NCI-H2171 (cell line): ENCODE results near the gene PPP1R12C.
"Not testable (repeated sequence)": the region's sequence is repeated elsewhere in the genome, so short reads cannot be mapped to it uniquely, and the experiment has no call there.

ENCODE experiments used
- DNase-seq: peaks from one replicate; lab custom pipeline; 2025; lab: John Stamatoyannopoulos, UW

Gene PPP1R12C

GRCh38 chr19:55112246-55112776, 5.1 kb downstream of the PPP1R12C start:
- no peak for DNase-seq

DNA sequence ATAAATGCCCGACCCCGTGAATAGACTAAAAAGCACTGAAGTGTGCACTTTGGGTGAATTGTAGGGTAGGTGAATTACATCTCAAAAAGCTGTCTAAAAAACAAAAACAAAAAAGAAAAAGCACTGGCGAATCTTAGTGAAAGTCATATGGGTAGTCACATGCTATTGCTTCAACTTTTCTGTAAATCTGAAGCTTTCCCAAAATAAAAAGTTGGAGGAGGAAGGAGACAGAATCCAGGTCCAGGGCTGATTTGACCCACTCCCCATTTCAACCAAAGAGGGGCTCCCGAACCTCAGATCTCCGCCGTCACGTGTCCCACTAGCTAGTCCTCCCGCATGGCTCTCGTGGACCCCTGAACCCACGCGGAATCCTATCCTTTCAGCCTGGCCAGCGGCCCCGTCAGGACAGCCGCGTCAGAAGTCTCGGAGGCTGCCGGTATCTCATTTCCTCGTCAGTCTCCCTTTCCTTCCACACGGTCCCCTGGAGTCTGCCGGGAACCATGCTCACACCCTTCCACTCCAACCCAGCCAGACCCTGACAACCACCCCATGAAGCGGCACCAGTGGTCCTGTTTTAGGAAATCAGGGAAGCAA, 6.1 kb downstream of the PPP1R12C start:
- DNase-seq = no peak

- DNase-seq = no peak
Measured at GRCh38 chr19:55109527-55110291, 7.7 kb downstream of the PPP1R12C start.

DNA sequence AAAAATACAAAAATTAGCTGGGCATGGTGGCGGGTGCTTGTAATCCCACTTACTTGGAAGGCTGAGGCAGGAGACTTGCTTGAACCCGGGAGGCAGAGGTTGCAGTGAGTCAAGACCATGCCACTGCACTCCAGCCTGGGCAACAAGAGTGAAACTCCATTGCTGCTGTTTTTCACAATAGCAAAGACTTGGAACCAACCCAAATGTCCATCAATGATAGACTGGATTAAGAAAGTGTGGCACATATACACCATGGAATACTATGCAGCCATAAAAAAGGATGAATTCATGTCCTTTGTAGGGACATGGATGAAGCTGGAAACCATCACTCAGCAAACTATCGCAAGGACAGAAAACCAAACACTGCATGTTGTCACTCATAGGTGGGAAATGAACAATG, 10.2 kb downstream of the PPP1R12C start:
- DNase-seq = not testable (repeated sequence)

- DNase-seq = no peak
Measured at GRCh38 chr19:55106591-55106990, 10.8 kb downstream of the PPP1R12C start.

DNA sequence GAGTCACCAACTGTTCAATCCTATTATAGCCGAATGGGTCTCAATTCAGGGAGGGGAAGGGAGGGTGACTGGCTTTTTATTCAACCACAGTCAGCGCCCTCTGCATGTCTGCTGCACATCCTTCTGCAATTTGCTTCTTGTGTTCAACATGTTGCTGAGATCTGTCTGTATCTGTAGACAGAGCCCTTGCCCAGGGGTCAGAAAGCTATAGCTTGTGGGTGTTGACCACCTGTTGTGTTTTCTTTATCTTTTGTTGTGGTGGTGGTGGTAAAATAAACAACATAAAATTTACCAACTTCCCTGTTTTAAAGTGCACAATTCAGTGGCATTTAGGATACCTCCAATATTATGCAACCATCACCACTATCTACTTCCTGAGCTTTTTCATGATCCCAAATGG, 12.2 kb downstream of the PPP1R12C start:
- DNase-seq = no peak

- no peak for DNase-seq
Measured at GRCh38 chr19:55103190-55103589, 14.2 kb downstream of the PPP1R12C start.

- no peak for DNase-seq
Measured at GRCh38 chr19:55101261-55101660, 16.2 kb downstream of the PPP1R12C start.

GRCh38 chr19:55099557-55100506, 17.6 kb downstream of the PPP1R12C start:
- DNase-seq = no peak

- DNase-seq = no peak
Measured at GRCh38 chr19:55098716-55099556, 18.5 kb downstream of the PPP1R12C start.

GRCh38 chr19:55097864-55098715, 19.3 kb downstream of the PPP1R12C start:
- DNase-seq = no peak

GRCh38 chr19:55096061-55096701, 21.3 kb downstream of the PPP1R12C start:
- DNase-seq = no peak

GRCh38 chr19:55095260-55096060, 22.0 kb downstream of the PPP1R12C start:
- no peak for DNase-seq

GRCh38 chr19:55094456-55095259, 22.8 kb downstream of the PPP1R12C start:
- DNase-seq = no peak

DNA sequence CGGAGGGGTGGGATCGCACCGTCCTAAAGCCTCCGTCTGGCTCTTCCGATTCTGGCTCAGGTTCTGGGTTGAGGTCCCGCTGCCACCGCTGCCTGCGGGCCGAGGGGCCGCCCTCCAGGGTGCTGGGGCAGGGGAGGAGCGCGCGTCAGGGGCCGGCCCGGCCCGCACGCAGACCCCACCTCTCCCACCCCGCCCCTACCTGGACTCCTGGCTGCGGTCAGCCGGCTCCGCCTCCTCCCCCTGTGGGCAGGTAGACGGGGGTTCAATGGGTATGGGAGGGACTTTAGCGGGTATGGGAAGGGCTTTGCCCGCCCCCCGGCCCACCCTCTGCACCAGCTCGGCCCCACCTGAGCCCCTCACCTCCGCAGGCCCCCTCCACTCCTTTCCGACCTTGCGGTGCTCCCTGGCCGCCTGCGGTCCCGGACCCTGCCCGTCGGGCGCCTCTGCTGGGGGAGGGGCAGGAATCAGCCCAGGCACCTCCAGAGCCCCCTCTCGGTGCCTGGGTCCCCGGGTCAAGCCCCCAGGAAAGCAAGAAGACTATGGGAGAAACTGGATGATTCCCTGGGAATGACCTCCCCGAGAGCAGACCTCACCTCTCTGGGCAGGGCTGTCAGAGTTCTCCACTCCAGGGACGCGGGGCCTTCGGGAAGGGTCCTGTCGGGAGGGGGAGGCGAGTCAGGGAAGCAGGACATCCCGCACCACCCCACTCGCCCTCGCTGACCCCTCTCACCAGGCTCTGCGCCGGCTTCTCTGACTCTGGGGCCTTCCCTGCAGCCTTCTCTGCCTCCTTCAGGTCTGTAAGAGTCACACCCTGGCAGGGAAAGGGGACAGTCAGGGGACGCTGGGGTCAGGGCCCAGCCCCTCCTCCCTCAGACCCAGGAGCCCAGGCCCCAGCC, 24.8 kb downstream of the PPP1R12C start:
- no peak for DNase-seq

- no peak for DNase-seq
Measured at GRCh38 chr19:55091955-55092354, 25.5 kb downstream of the PPP1R12C start.
